HCT116 (cell line): ENCODE measurements around the gene PAPOLG. TPM values are rescaled to one million over a fixed set of nuclear protein-coding genes. Genes with fewer than 3 reads are reported as not detected.

Source experiments
- total RNA-seq: library from RNA; stranded (reverse); gene quantifications from one replicate; pipeline ENCODE4 v1.2.1, GENCODE V29; 2021; ENCODE audit not compliant: unreplicated experiment

PAPOLG gene
- total RNA-seq, 1 experiment from 2014 or later, result 13.2 TPM

Other genes with a start within 250 kb of the PAPOLG start
- 0.71 TPM for gene BCL11A, start 202.6 kb upstream of the PAPOLG start, total RNA-seq
- gene REL, start 125.3 kb downstream of the PAPOLG start, total RNA-seq, result 10.2 TPM